SK-N-SH (cell line): ENCODE data around the gene BCL11B. TPM values are rescaled to one million over a fixed set of nuclear protein-coding genes. Genes with fewer than 3 reads are reported as not detected.

Experiments
- CTCF ChIA-PET: fragments of 300-600, 350-600 bp; formaldehyde crosslinking; extraction: SDS; loops from one replicate; lab custom pipeline; 2021; lab: Yijun Ruan, JAX
- POLR2A ChIA-PET: fragments of 350-600 bp; sonication (Branson Sonifier 250); formaldehyde crosslinking; extraction: SDS; loops from one replicate; lab custom pipeline; 2020; ENCODE audit warnings: antibody characterized with exemption, inconsistent platforms; lab: Yijun Ruan, JAX
- DNase-seq: peaks from one replicate; pipeline ENCODE4 v3.0.0; 2012
- H2AFZ ChIP-seq: fragments of 200-600 bp; sonication (generic); 2 replicates; pipeline ENCODE4 v1.8.1; 2016; ENCODE audit warnings: antibody characterized with exemption, mild to moderate bottlenecking, low read depth
- H3F3A ChIP-seq: fragments of 200-600 bp; sonication (generic); replicated peaks from 2 replicates; pipeline ENCODE3; 2016; ENCODE audit warnings: antibody characterized with exemption, mild to moderate bottlenecking; ENCODE audit not compliant: insufficient read depth
- H3K27ac ChIP-seq, 2 experiments: fragments of 200-500 bp in 1 of 2; fragments of 200-600 bp in 1 of 2; sonication (Bioruptor generic) in 1 of 2; sonication (generic), shearing (Covaris generic) in 1 of 2; 2 replicates each; pipeline versions ENCODE4 v1.5.1 to v1.6.1; 2014 to 2016; ENCODE audit warnings: low read depth in 2 of 2, inconsistent platforms in 1 of 2, low read length in 1 of 2, mild to moderate bottlenecking in 1 of 2, mixed read lengths in 1 of 2
- H3K27me3 ChIP-seq: fragments of 200-600 bp; sonication (generic), shearing (Covaris generic); 2 replicates; pipeline ENCODE4 v1.6.1; 2016; ENCODE audit warnings: mixed run types; ENCODE audit not compliant: insufficient read depth
- H3K36me3 ChIP-seq, 2 experiments: fragments of 200-500 bp in 1 of 2; fragments of 200-600 bp in 1 of 2; sonication (Bioruptor generic) in 1 of 2; sonication (generic) in 1 of 2; replicated peaks in 1 of 2; 2 replicates each; pipeline versions ENCODE3 to v1.5.1; 2014 to 2016; ENCODE audit warnings: low read length in 1 of 2, mild to moderate bottlenecking in 1 of 2; ENCODE audit not compliant: insufficient read depth in 2 of 2, control insufficient read depth in 1 of 2
- H3K4me1 ChIP-seq, 2 experiments: fragments of 200-500 bp in 1 of 2; fragments of 200-600 bp in 1 of 2; sonication (Bioruptor generic) in 1 of 2; sonication (generic), shearing (Covaris generic) in 1 of 2; 2 replicates each; pipeline versions ENCODE4 v1.5.1 to v1.6.1; 2014 to 2016; ENCODE audit warnings: low read depth in 1 of 2, low read length in 1 of 2, mixed run types in 1 of 2; ENCODE audit not compliant: insufficient read depth in 2 of 2, control insufficient read depth in 1 of 2
- H3K4me2 ChIP-seq: fragments of 200-600 bp; sonication (generic), shearing (Covaris generic); 2 replicates; pipeline ENCODE4 v1.6.1; 2017; ENCODE audit warnings: mixed run types
- H3K4me3 ChIP-seq, 2 experiments: fragments of 200-500 bp in 1 of 2; fragments of 200-600 bp in 1 of 2; sonication (Bioruptor generic) in 1 of 2; sonication (generic), shearing (Covaris generic) in 1 of 2; 2 replicates each; pipeline versions ENCODE4 v1.5.1 to v1.8.1; 2014 to 2016; ENCODE audit warnings: low read depth in 2 of 2, inconsistent platforms in 1 of 2, low read length in 1 of 2, mild to moderate bottlenecking in 1 of 2, mixed read lengths in 1 of 2, moderate library complexity in 1 of 2
- H3K79me2 ChIP-seq: fragments of 200-600 bp; sonication (generic); 2 replicates; pipeline ENCODE4 v1.8.1; 2017; ENCODE audit warnings: mild to moderate bottlenecking; ENCODE audit not compliant: insufficient read depth
- H3K9ac ChIP-seq: fragments of 200-600 bp; sonication (generic); 2 replicates; pipeline ENCODE4 v1.6.1; 2017; ENCODE audit warnings: mixed run types
- H3K9me2 ChIP-seq: fragments of 200-600 bp; sonication (generic); 2 replicates; pipeline ENCODE4 v1.6.1; 2017; ENCODE audit warnings: mixed run types
- H3K9me3 ChIP-seq: fragments of 200-600 bp; sonication (generic); 2 replicates; pipeline ENCODE4 v1.6.1; 2017; ENCODE audit warnings: mixed run types, mild to moderate bottlenecking, moderate library complexity
- H4K20me1 ChIP-seq: fragments of 200-600 bp; sonication (generic); 2 replicates; pipeline ENCODE4 v1.6.1; 2017; ENCODE audit warnings: mild to moderate bottlenecking, mixed run types; ENCODE audit not compliant: insufficient read depth
- ELF1 ChIP-seq: IDR thresholded peaks from 2 replicates; pipeline ENCODE4 v1.4.0; 2012
- EP300 ChIP-seq, 2 experiments: IDR thresholded peaks; 2 replicates each; pipeline versions ENCODE4 v1.4.0 to v1.6.1; 2012; ENCODE audit warnings: borderline replicate concordance in 1 of 2, low read depth in 1 of 2, low read length in 1 of 2
- EZH2phosphoT487 ChIP-seq: fragments of 200-600 bp; sonication (generic); IDR thresholded peaks from 2 replicates; pipeline ENCODE4 v1.6.1; 2017; ENCODE audit warnings: low read depth, mixed run types, mild to moderate bottlenecking, antibody characterized with exemption, moderate library complexity, borderline replicate concordance
- FOXJ3 ChIP-seq: sonication (generic); formaldehyde crosslinking; IDR thresholded peaks from 2 replicates; pipeline ENCODE4 v1.5.1; 2020; ENCODE audit warnings: mild to moderate bottlenecking, missing genetic modification reagents
- FOXM1 ChIP-seq: IDR thresholded peaks from 2 replicates; pipeline ENCODE4 v1.4.0; 2012; ENCODE audit warnings: low read depth, mild to moderate bottlenecking
- GABPA ChIP-seq: IDR thresholded peaks from 2 replicates; pipeline ENCODE4 v1.4.0; 2012; ENCODE audit warnings: low read depth, mild to moderate bottlenecking
- GATA2 ChIP-seq: sonication (generic); formaldehyde crosslinking; IDR thresholded peaks from 2 replicates; pipeline ENCODE4 v1.5.0; 2020; ENCODE audit warnings: mild to moderate bottlenecking, missing genetic modification reagents
- IRF3 ChIP-seq: fragments of 150-350 bp; IDR thresholded peaks from 2 replicates; pipeline ENCODE4 v1.6.1; 2016; ENCODE audit warnings: mild to moderate bottlenecking, low read depth, low read length
- JUND ChIP-seq: IDR thresholded peaks from 2 replicates; pipeline ENCODE4 v1.4.0; 2012
- MAX ChIP-seq: IDR thresholded peaks from 2 replicates; pipeline ENCODE4 v1.4.0; 2012; ENCODE audit warnings: low read depth
- MXI1 ChIP-seq: IDR thresholded peaks from 2 replicates; pipeline ENCODE4 v1.6.1; 2012; ENCODE audit warnings: mild to moderate bottlenecking, low read depth, low read length, improper control_type of control experiment
- NRF1 ChIP-seq: IDR thresholded peaks from 2 replicates; pipeline ENCODE4 v1.6.1; 2012; ENCODE audit warnings: low read depth, mild to moderate bottlenecking, low read length
- PBX3 ChIP-seq: IDR thresholded peaks from 2 replicates; pipeline ENCODE4; 2012
- POLR2AphosphoS5 ChIP-seq: IDR thresholded peaks from 2 replicates; pipeline ENCODE4 v1.6.1; 2012; ENCODE audit warnings: low read depth, low read length
- RAD21 ChIP-seq: IDR thresholded peaks from 2 replicates; pipeline ENCODE4 v1.6.1; 2012; ENCODE audit warnings: mild to moderate bottlenecking, low read length
- REST ChIP-seq: IDR thresholded peaks from 2 replicates; pipeline ENCODE4 v1.6.1; 2012; ENCODE audit warnings: mild to moderate bottlenecking, low read depth, low read length, moderate library complexity
- TAF1 ChIP-seq: IDR thresholded peaks from 2 replicates; pipeline ENCODE4 v1.6.1; 2012; ENCODE audit warnings: low read depth, mild to moderate bottlenecking, low read length, moderate library complexity, borderline replicate concordance
- TCF12 ChIP-seq: IDR thresholded peaks from 2 replicates; pipeline ENCODE4 v1.4.0; 2012
- USF2 ChIP-seq: fragments of 150-350 bp; IDR thresholded peaks from 2 replicates; pipeline ENCODE4 v1.6.1; 2017; ENCODE audit warnings: antibody characterized with exemption, low read length, low read depth, borderline replicate concordance
- WGBS: methylation state at CpG from one replicate; pipeline ENCODE4 v1.1.6; 2017; ENCODE audit warnings: low lambda C conversion rate; 5-methylcytosine and 5-hydroxymethylcytosine counted together
- polyA plus RNA-seq, 3 experiments: library from polyadenylated mRNA; depleted of rRNA; stranded (reverse); fragments of >200 nt; gene quantifications; 2 replicates each; pipeline ENCODE4 v1.2.3, GENCODE V29; 2012

The BCL11B gene
- polyA plus RNA-seq, 1 of the 3 experiments (the other 2 are of a cell fraction): not detected

GRCh38 chr14:99230208-99231151, 41.5 kb downstream of the BCL11B start:
- no peak for DNase-seq
- Histone ChIP-seq H3K9ac (no peak overlapping the region), H4K20me1 (no peaks in the 10 kb centered on the region), H3K9me2 (no peaks in the 10 kb centered on the region), H3K4me2 (no peak overlapping the region), H3K4me1 (no peaks in the 10 kb centered on the region; a peak in 1 of 4 replicates), H3K36me3 (no peaks in the 10 kb centered on the region), H3F3A (no peaks in the 10 kb centered on the region), H3K27ac (no peak overlapping the region), H3K79me2 (no peaks in the 10 kb centered on the region), H2AFZ (no peak overlapping the region), H3K4me3 (no peak overlapping the region), H3K9me3 (no peaks in the 10 kb centered on the region), H3K27me3 (peaks cover 61% of the 10 kb centered on the region; the same call in 1 of the 2 replicates)
- POLR2A ChIA-PET: no interaction called here
- 18% methylated on average over 11 of the region's 23 CpGs for WGBS
- CTCF ChIA-PET: no interaction called here
- no peak for TF ChIP-seq FOXM1
- no peak for TF ChIP-seq NRF1
- no peak for TF ChIP-seq JUND
- no peak for TF ChIP-seq EP300 (IDR thresholded peaks at IDR 0.05; ENCODE audit: borderline replicate concordance in 1 of 2, low read depth in 1 of 2, low read length in 1 of 2)
- TF ChIP-seq TAF1: no peak
- TF ChIP-seq MXI1: no peak
- no peak for TF ChIP-seq RAD21
- no peak for TF ChIP-seq POLR2AphosphoS5
- TF ChIP-seq ELF1: no peak
- no peak for TF ChIP-seq TCF12
- no peak for TF ChIP-seq REST
- TF ChIP-seq GABPA: no peak
- TF ChIP-seq MAX: no peak

- Histone ChIP-seq H3K4me2 (no peak overlapping the region), H3K4me1 (no peaks in the 10 kb centered on the region; a peak in 1 of 4 replicates), H2AFZ (no peak overlapping the region), H3K9me2 (no peaks in the 10 kb centered on the region), H3K4me3 (no peak overlapping the region), H3K27me3 (peaks cover 69% of the 10 kb centered on the region; the same call in 1 of the 2 replicates), H3K9me3 (no peaks in the 10 kb centered on the region), H4K20me1 (no peaks in the 10 kb centered on the region), H3F3A (no peaks in the 10 kb centered on the region), H3K9ac (no peak overlapping the region), H3K79me2 (no peaks in the 10 kb centered on the region), H3K36me3 (no peaks in the 10 kb centered on the region), H3K27ac (no peak overlapping the region)
- ChIA-PET POLR2A (no interaction called here), CTCF (no interaction called here)
- 11% methylated on average over 7 of the region's 10 CpGs for WGBS
- DNase-seq: no peak
- TF ChIP-seq GATA2 (CRISPR knock-in tag) (no peak), FOXJ3 (CRISPR knock-in tag) (no peak), USF2 (no peak), POLR2AphosphoS5 (no peak), EZH2phosphoT487 (no peak), IRF3 (no peak), PBX3 (no peak), EP300 (IDR thresholded peaks at IDR 0.05; ENCODE audit: borderline replicate concordance in 1 of 2, low read depth in 1 of 2, low read length in 1 of 2) (no peak), RAD21 (no peak), TAF1 (no peak)
Measured at GRCh38 chr14:99229654-99230207, 42.3 kb downstream of the BCL11B start.
